IMR-90 (cell line): ENCODE results near the gene THAP6. TPM values are rescaled to one million over a fixed set of nuclear protein-coding genes. Genes with fewer than 3 reads are reported as not detected.
"Not testable (repeated sequence)": the region's sequence is repeated elsewhere in the genome, so short reads cannot be mapped to it uniquely, and the experiment has no call there.

Experiments used
- ATAC-seq: fragments of 200-7000 bp; cut with Tn5 transposase; 2 replicates; pipeline ENCODE4 v1.9.1; 2020; ENCODE audit warnings: low read depth, mild to moderate bottlenecking, moderate library complexity
- BruUV-seq: library from RNA; stranded (reverse); fragments of 400-500 nt; replicated peaks from 2 replicates; lab custom pipeline; 2021; lab: Mats Ljungman, UMichigan
- CTCF ChIA-PET: fragments of 300-600 bp; formaldehyde crosslinking; extraction: SDS; loops from one replicate; lab custom pipeline; 2021; ENCODE audit warnings: antibody characterized with exemption; lab: Yijun Ruan, JAX
- POLR2A ChIA-PET: fragments of 300-600 bp; sonication (Branson Sonifier 250); formaldehyde crosslinking; loops from one replicate; lab custom pipeline; 2022; ENCODE audit warnings: antibody characterized with exemption; ENCODE audit not compliant: unreplicated experiment; lab: Charles Lee
- DNase-seq: peaks from one replicate; pipeline ENCODE4 v3.0.0; 2013
- H2AFZ ChIP-seq: replicated peaks from 2 replicates; pipeline ENCODE3; 2013; ENCODE audit warnings: low read length, mild to moderate bottlenecking; ENCODE audit not compliant: poor library complexity
- H2AK5ac ChIP-seq: 2 replicates; pipeline ENCODE4 v1.6.1; 2013; ENCODE audit warnings: low read depth, low read length, inconsistent platforms
- H2AK9ac ChIP-seq: replicated peaks from 2 replicates; pipeline ENCODE3; 2013; ENCODE audit warnings: mild to moderate bottlenecking, low read depth, low read length, moderate library complexity; ENCODE audit not compliant: poor library complexity
- H2BK120ac ChIP-seq: 2 replicates; pipeline ENCODE4 v1.6.1; 2013; ENCODE audit warnings: low read depth, low read length, inconsistent platforms
- H2BK15ac ChIP-seq: 3 replicates; pipeline ENCODE4 v1.6.1; 2013; ENCODE audit warnings: low read depth, low read length, inconsistent platforms
- H2BK20ac ChIP-seq: 2 replicates; pipeline ENCODE4 v1.6.1; 2013; ENCODE audit warnings: low read depth, mild to moderate bottlenecking, inconsistent platforms, low read length, moderate library complexity
- H2BK5ac ChIP-seq: 2 replicates; pipeline ENCODE4 v1.6.1; 2013; ENCODE audit warnings: mild to moderate bottlenecking, low read depth, low read length, inconsistent platforms; ENCODE audit not compliant: poor library complexity, severe bottlenecking
- H3K14ac ChIP-seq: replicated peaks from 2 replicates; pipeline ENCODE4 v1.6.1; 2013; ENCODE audit warnings: low read depth, low read length, inconsistent platforms
- H3K18ac ChIP-seq: 2 replicates; pipeline ENCODE4 v1.6.1; 2013; ENCODE audit warnings: low read depth, low read length, control low read depth
- H3K23ac ChIP-seq: 2 replicates; pipeline ENCODE4 v1.6.1; 2013; ENCODE audit warnings: low read depth, low read length, inconsistent platforms
- H3K27ac ChIP-seq: 2 replicates; pipeline ENCODE4 v1.5.1; 2013; ENCODE audit warnings: mild to moderate bottlenecking, control low read depth, low read length; ENCODE audit not compliant: insufficient read depth
- H3K27me3 ChIP-seq: 2 replicates; pipeline ENCODE4 v1.6.1; 2013; ENCODE audit warnings: low read length; ENCODE audit not compliant: control insufficient read depth, insufficient read depth
- H3K36me3 ChIP-seq: 2 replicates; pipeline ENCODE4 v1.6.1; 2013; ENCODE audit warnings: low read length, mixed read lengths; ENCODE audit not compliant: control insufficient read depth, insufficient read depth
- H3K4ac ChIP-seq: 2 replicates; pipeline ENCODE4 v1.6.1; 2013; ENCODE audit warnings: low read depth, low read length, inconsistent platforms
- H3K4me1 ChIP-seq: 2 replicates; pipeline ENCODE4 v1.6.1; 2013; ENCODE audit warnings: low read length, mixed read lengths; ENCODE audit not compliant: control insufficient read depth, insufficient read depth
- H3K4me2 ChIP-seq: 2 replicates; pipeline ENCODE4 v1.6.1; 2013; ENCODE audit warnings: low read depth, mild to moderate bottlenecking, control low read depth, low read length, moderate library complexity
- H3K4me3 ChIP-seq: 2 replicates; pipeline ENCODE4 v1.5.1; 2013; ENCODE audit warnings: low read depth, mild to moderate bottlenecking, control low read depth, low read length, moderate library complexity; ENCODE audit not compliant: insufficient read depth
- H3K56ac ChIP-seq: 2 replicates; pipeline ENCODE4 v1.6.1; 2013; ENCODE audit warnings: low read length, inconsistent platforms; ENCODE audit not compliant: insufficient read depth; ENCODE audit errors: extremely low read depth
- H3K79me1 ChIP-seq, 2 experiments: 2 replicates each; pipeline ENCODE4 v1.6.1; 2013; ENCODE audit warnings: low read length in 2 of 2, inconsistent platforms in 1 of 2, low read depth in 1 of 2
- H3K9ac ChIP-seq: 2 replicates; pipeline ENCODE4 v1.6.1; 2013; ENCODE audit warnings: low read depth, low read length, control low read depth
- H3K9me1 ChIP-seq: 2 replicates; pipeline ENCODE4 v1.6.1; 2013; ENCODE audit warnings: low read length, inconsistent platforms; ENCODE audit not compliant: insufficient read depth
- H3K9me3 ChIP-seq: 2 replicates; pipeline ENCODE4 v1.6.1; 2013; ENCODE audit warnings: low read length; ENCODE audit not compliant: control insufficient read depth, insufficient read depth
- H4K20me1 ChIP-seq: 2 replicates; pipeline ENCODE4 v1.6.1; 2013; ENCODE audit warnings: low read length, inconsistent platforms; ENCODE audit not compliant: insufficient read depth
- H4K5ac ChIP-seq: 2 replicates; pipeline ENCODE4 v1.6.1; 2013; ENCODE audit warnings: mild to moderate bottlenecking, low read depth, low read length, control low read depth
- H4K8ac ChIP-seq, 2 experiments: 2 replicates each; pipeline ENCODE4 v1.6.1; 2013; ENCODE audit warnings: low read depth in 2 of 2, low read length in 2 of 2, control low read depth in 1 of 2, inconsistent platforms in 1 of 2
- H4K91ac ChIP-seq: 2 replicates; pipeline ENCODE4 v1.6.1; 2013; ENCODE audit warnings: low read depth, low read length, inconsistent platforms; ENCODE audit not compliant: insufficient read depth
- WGBS, 2 experiments: methylation state at CpG; one replicate each; pipeline versions ENCODE4 v1.1.5 to v1.1.7; 2013; ENCODE audit warnings: missing lambda C conversion rate in 2 of 2; ENCODE audit not compliant: insufficient read length in 1 of 2; ENCODE audit errors: extremely low coverage in 2 of 2; 5-methylcytosine and 5-hydroxymethylcytosine counted together
- dilution Hi-C: fragments of 300-500 bp; cut with HindIII; formaldehyde crosslinking; loops from one replicate; pipeline ENCODE4 v1.14.3; 2018; ENCODE audit warnings: low sequenced_read_pairs; ENCODE audit not compliant: unreplicated experiment
- in situ Hi-C: fragments of 300-500 bp; cut with MboI; formaldehyde crosslinking; loops from 3 replicates; pipeline ENCODE4 v1.14.3; 2019; ENCODE audit warnings: low sequenced_read_pairs, inconsistent platforms, mixed read lengths
- intact Hi-C: fragments of 100-400 bp; cut with micrococcal nuclease; formaldehyde crosslinking; loops from 2 replicates; pipeline ENCODE4 v1.10.0; 2022
- polyA plus RNA-seq, 3 experiments: library from polyadenylated mRNA; depleted of rRNA; stranded (reverse); fragments of >200 nt; gene quantifications; 2 replicates each; pipeline ENCODE4 v1.2.3, GENCODE V29; 2012; ENCODE audit warnings: low replicate concordance in 1 of 3
- total RNA-seq: library from RNA; depleted of rRNA; stranded (reverse); fragments of >200 nt; gene quantifications from 2 replicates; pipeline ENCODE4 v1.2.3, GENCODE V29; 2012

The THAP6 gene
- total and polyA plus RNA-seq, 2 of the 4 experiments (the other 2 are of a cell fraction): 6.3 to 7.0 TPM

DNA sequence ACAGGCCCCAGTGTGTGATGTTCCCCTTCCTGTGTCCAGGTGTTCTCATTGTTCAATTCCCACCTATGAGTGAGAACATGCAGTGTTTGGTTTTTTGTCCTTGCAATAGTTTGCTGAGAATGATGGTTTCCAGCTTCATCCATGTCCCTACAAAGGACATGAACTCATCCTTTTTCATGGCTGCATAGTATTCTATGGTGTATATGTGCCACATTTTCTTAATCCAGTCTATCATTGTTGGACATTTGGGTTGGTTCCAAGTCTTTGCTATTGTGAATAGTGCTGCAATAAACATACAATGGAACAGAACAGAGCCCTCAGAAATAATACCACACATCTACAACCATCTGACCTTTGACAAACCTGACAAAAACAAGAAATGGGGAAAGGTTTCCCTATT lies 19.7 kb downstream of the THAP6 start:
- POLR2A ChIA-PET, ATAC-seq, H3K27ac ChIP-seq, H3K36me3 ChIP-seq, H2BK5ac ChIP-seq, H3K9ac ChIP-seq, H4K8ac ChIP-seq, H4K91ac ChIP-seq, H3K14ac ChIP-seq, H4K20me1 ChIP-seq, H3K27me3 ChIP-seq, H2BK20ac ChIP-seq, dilution Hi-C loops, H3K4me2 ChIP-seq, H3K4ac ChIP-seq, H2AK9ac ChIP-seq, H2AFZ ChIP-seq, H3K4me3 ChIP-seq, H3K79me1 ChIP-seq, H2BK120ac ChIP-seq, DNase-seq, intact Hi-C loops, H3K18ac ChIP-seq, H2BK15ac ChIP-seq, H3K4me1 ChIP-seq, H3K23ac ChIP-seq, CTCF ChIA-PET, H3K56ac ChIP-seq, H3K9me3 ChIP-seq, BruUV-seq, H3K9me1 ChIP-seq, H4K5ac ChIP-seq, H2AK5ac ChIP-seq, in situ Hi-C loops: not testable (repeated sequence)

DNA sequence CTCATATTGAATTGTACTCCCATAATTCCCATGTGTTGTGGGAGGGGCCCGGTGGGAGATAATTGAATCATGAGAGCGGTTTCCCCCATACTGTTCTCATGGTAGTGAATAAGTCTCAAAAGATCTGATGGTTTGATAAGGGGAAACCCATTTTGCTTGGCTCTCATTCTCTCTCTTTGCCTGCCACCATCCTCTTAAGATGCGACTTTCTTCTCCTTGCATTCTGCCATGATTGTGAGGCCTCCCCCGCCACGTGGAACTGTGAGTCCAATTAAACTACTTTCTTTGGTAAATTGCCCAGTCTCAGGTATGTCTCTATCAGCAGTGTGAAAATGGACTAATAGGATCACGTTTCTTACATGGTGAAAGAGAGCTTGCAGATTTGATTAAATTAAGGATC lies 23.0 kb downstream of the THAP6 start:
- H2BK15ac ChIP-seq, H3K9me3 ChIP-seq, H4K91ac ChIP-seq, H3K18ac ChIP-seq, DNase-seq, BruUV-seq, H3K4me2 ChIP-seq, H3K9ac ChIP-seq, H2BK20ac ChIP-seq, dilution Hi-C loops, H4K20me1 ChIP-seq, intact Hi-C loops, ATAC-seq, H3K23ac ChIP-seq, H4K5ac ChIP-seq, H3K56ac ChIP-seq, CTCF ChIA-PET, H2AFZ ChIP-seq, H2AK5ac ChIP-seq, POLR2A ChIA-PET, H2BK5ac ChIP-seq, H3K4me1 ChIP-seq, in situ Hi-C loops, H3K36me3 ChIP-seq, H4K8ac ChIP-seq, H2AK9ac ChIP-seq, H3K9me1 ChIP-seq, H3K14ac ChIP-seq, H3K27me3 ChIP-seq, H2BK120ac ChIP-seq, H3K4ac ChIP-seq, H3K4me3 ChIP-seq, H3K27ac ChIP-seq, H3K79me1 ChIP-seq: not testable (repeated sequence)
- WGBS, 2 experiments: 89% methylated on average over 1 of the region's 6 CpGs; no CpG with 5 or more reads in 1 of the 2 experiments
